IMR-90 (cell line): Measurements from ENCODE around the gene SENP5. TPM values are rescaled to one million over a fixed set of nuclear protein-coding genes. Genes with fewer than 3 reads are reported as not detected.
A peak's percentile ranks its signal among the peaks of the same experiment; 100 is the strongest.

Experiments used
- ATAC-seq: fragments of 200-7000 bp; cut with Tn5 transposase; 2 replicates; pipeline ENCODE4 v1.9.1; 2020; ENCODE audit warnings: low read depth, mild to moderate bottlenecking, moderate library complexity
- BruUV-seq: library from RNA; stranded (reverse); fragments of 400-500 nt; replicated peaks from 2 replicates; lab custom pipeline; 2021; lab: Mats Ljungman, UMichigan
- CTCF ChIA-PET: fragments of 300-600 bp; formaldehyde crosslinking; extraction: SDS; loops from one replicate; lab custom pipeline; 2021; ENCODE audit warnings: antibody characterized with exemption; lab: Yijun Ruan, JAX
- POLR2A ChIA-PET: fragments of 300-600 bp; sonication (Branson Sonifier 250); formaldehyde crosslinking; loops from one replicate; lab custom pipeline; 2022; ENCODE audit warnings: antibody characterized with exemption; ENCODE audit not compliant: unreplicated experiment; lab: Charles Lee
- DNase-seq: peaks from one replicate; pipeline ENCODE4 v3.0.0; 2013
- H2AFZ ChIP-seq: replicated peaks from 2 replicates; pipeline ENCODE3; 2013; ENCODE audit warnings: low read length, mild to moderate bottlenecking; ENCODE audit not compliant: poor library complexity
- H2AK5ac ChIP-seq: 2 replicates; pipeline ENCODE4 v1.6.1; 2013; ENCODE audit warnings: low read depth, low read length, inconsistent platforms
- H2AK9ac ChIP-seq: replicated peaks from 2 replicates; pipeline ENCODE3; 2013; ENCODE audit warnings: mild to moderate bottlenecking, low read depth, low read length, moderate library complexity; ENCODE audit not compliant: poor library complexity
- H2BK120ac ChIP-seq: 2 replicates; pipeline ENCODE4 v1.6.1; 2013; ENCODE audit warnings: low read depth, low read length, inconsistent platforms
- H2BK15ac ChIP-seq: 3 replicates; pipeline ENCODE4 v1.6.1; 2013; ENCODE audit warnings: low read depth, low read length, inconsistent platforms
- H2BK20ac ChIP-seq: 2 replicates; pipeline ENCODE4 v1.6.1; 2013; ENCODE audit warnings: low read depth, mild to moderate bottlenecking, inconsistent platforms, low read length, moderate library complexity
- H2BK5ac ChIP-seq: 2 replicates; pipeline ENCODE4 v1.6.1; 2013; ENCODE audit warnings: mild to moderate bottlenecking, low read depth, low read length, inconsistent platforms; ENCODE audit not compliant: poor library complexity, severe bottlenecking
- H3K14ac ChIP-seq: replicated peaks from 2 replicates; pipeline ENCODE4 v1.6.1; 2013; ENCODE audit warnings: low read depth, low read length, inconsistent platforms
- H3K18ac ChIP-seq: 2 replicates; pipeline ENCODE4 v1.6.1; 2013; ENCODE audit warnings: low read depth, low read length, control low read depth
- H3K23ac ChIP-seq: 2 replicates; pipeline ENCODE4 v1.6.1; 2013; ENCODE audit warnings: low read depth, low read length, inconsistent platforms
- H3K27ac ChIP-seq: 2 replicates; pipeline ENCODE4 v1.5.1; 2013; ENCODE audit warnings: mild to moderate bottlenecking, control low read depth, low read length; ENCODE audit not compliant: insufficient read depth
- H3K27me3 ChIP-seq: 2 replicates; pipeline ENCODE4 v1.6.1; 2013; ENCODE audit warnings: low read length; ENCODE audit not compliant: control insufficient read depth, insufficient read depth
- H3K36me3 ChIP-seq: 2 replicates; pipeline ENCODE4 v1.6.1; 2013; ENCODE audit warnings: low read length, mixed read lengths; ENCODE audit not compliant: control insufficient read depth, insufficient read depth
- H3K4ac ChIP-seq: 2 replicates; pipeline ENCODE4 v1.6.1; 2013; ENCODE audit warnings: low read depth, low read length, inconsistent platforms
- H3K4me1 ChIP-seq: 2 replicates; pipeline ENCODE4 v1.6.1; 2013; ENCODE audit warnings: low read length, mixed read lengths; ENCODE audit not compliant: control insufficient read depth, insufficient read depth
- H3K4me2 ChIP-seq: 2 replicates; pipeline ENCODE4 v1.6.1; 2013; ENCODE audit warnings: low read depth, mild to moderate bottlenecking, control low read depth, low read length, moderate library complexity
- H3K4me3 ChIP-seq: 2 replicates; pipeline ENCODE4 v1.5.1; 2013; ENCODE audit warnings: low read depth, mild to moderate bottlenecking, control low read depth, low read length, moderate library complexity; ENCODE audit not compliant: insufficient read depth
- H3K56ac ChIP-seq: 2 replicates; pipeline ENCODE4 v1.6.1; 2013; ENCODE audit warnings: low read length, inconsistent platforms; ENCODE audit not compliant: insufficient read depth; ENCODE audit errors: extremely low read depth
- H3K79me1 ChIP-seq, 2 experiments: 2 replicates each; pipeline ENCODE4 v1.6.1; 2013; ENCODE audit warnings: low read length in 2 of 2, inconsistent platforms in 1 of 2, low read depth in 1 of 2
- H3K9ac ChIP-seq: 2 replicates; pipeline ENCODE4 v1.6.1; 2013; ENCODE audit warnings: low read depth, low read length, control low read depth
- H3K9me1 ChIP-seq: 2 replicates; pipeline ENCODE4 v1.6.1; 2013; ENCODE audit warnings: low read length, inconsistent platforms; ENCODE audit not compliant: insufficient read depth
- H3K9me3 ChIP-seq: 2 replicates; pipeline ENCODE4 v1.6.1; 2013; ENCODE audit warnings: low read length; ENCODE audit not compliant: control insufficient read depth, insufficient read depth
- H4K20me1 ChIP-seq: 2 replicates; pipeline ENCODE4 v1.6.1; 2013; ENCODE audit warnings: low read length, inconsistent platforms; ENCODE audit not compliant: insufficient read depth
- H4K5ac ChIP-seq: 2 replicates; pipeline ENCODE4 v1.6.1; 2013; ENCODE audit warnings: mild to moderate bottlenecking, low read depth, low read length, control low read depth
- H4K8ac ChIP-seq, 2 experiments: 2 replicates each; pipeline ENCODE4 v1.6.1; 2013; ENCODE audit warnings: low read depth in 2 of 2, low read length in 2 of 2, control low read depth in 1 of 2, inconsistent platforms in 1 of 2
- H4K91ac ChIP-seq: 2 replicates; pipeline ENCODE4 v1.6.1; 2013; ENCODE audit warnings: low read depth, low read length, inconsistent platforms; ENCODE audit not compliant: insufficient read depth
- BHLHE40 ChIP-seq: fragments of 150-350 bp; IDR thresholded peaks from 2 replicates; pipeline ENCODE4 v1.6.1; 2016; ENCODE audit warnings: mild to moderate bottlenecking, low read depth, low read length
- CHD1 ChIP-seq: IDR thresholded peaks from 2 replicates; pipeline ENCODE4 v1.6.1; 2012; ENCODE audit warnings: low read depth, low read length, improper control_type of control experiment
- ELK1 ChIP-seq: fragments of 150-350 bp; IDR thresholded peaks from 2 replicates; pipeline ENCODE4 v1.6.1; 2016; ENCODE audit warnings: low read depth, mild to moderate bottlenecking, low read length, moderate library complexity, borderline replicate concordance
- FOS ChIP-seq: fragments of 150-350 bp; IDR thresholded peaks from 2 replicates; pipeline ENCODE4 v1.6.1; 2016; ENCODE audit warnings: low read depth, low read length
- MAFK ChIP-seq: IDR thresholded peaks from 2 replicates; pipeline ENCODE4 v1.6.1; 2012; ENCODE audit warnings: low read depth, low read length, improper control_type of control experiment
- MAZ ChIP-seq: IDR thresholded peaks from 2 replicates; pipeline ENCODE4 v1.6.1; 2012; ENCODE audit warnings: low read depth, mild to moderate bottlenecking, low read length, improper control_type of control experiment, moderate library complexity, borderline replicate concordance
- MXI1 ChIP-seq: IDR thresholded peaks from 2 replicates; pipeline ENCODE4 v1.6.1; 2012; ENCODE audit warnings: low read depth, mild to moderate bottlenecking, low read length, moderate library complexity, borderline replicate concordance
- NFE2L2 ChIP-seq: fragments of 150-350 bp; IDR thresholded peaks from 2 replicates; pipeline ENCODE4 v1.6.1; 2016; ENCODE audit warnings: low read depth, mild to moderate bottlenecking, low read length
- POLR2A ChIP-seq: IDR thresholded peaks from 2 replicates; pipeline ENCODE4 v1.6.1; 2012; ENCODE audit warnings: mild to moderate bottlenecking, low read depth, low read length
- RAD21 ChIP-seq: IDR thresholded peaks from 2 replicates; pipeline ENCODE4 v1.6.1; 2012; ENCODE audit warnings: low read length, improper control_type of control experiment
- RCOR1 ChIP-seq: IDR thresholded peaks from 2 replicates; pipeline ENCODE4 v1.6.1; 2012; ENCODE audit warnings: mild to moderate bottlenecking, low read length, improper control_type of control experiment; ENCODE audit not compliant: insufficient replicate concordance
- RFX5 ChIP-seq: IDR thresholded peaks from 2 replicates; pipeline ENCODE4 v1.8.0; 2012; ENCODE audit warnings: low read depth, mild to moderate bottlenecking, low read length, moderate library complexity
- SMC3 ChIP-seq: fragments of 150-350 bp; IDR thresholded peaks from 2 replicates; pipeline ENCODE4 v1.6.1; 2016; ENCODE audit warnings: low read depth, mild to moderate bottlenecking, antibody characterized with exemption, low read length, moderate library complexity
- WGBS, 2 experiments: methylation state at CpG; one replicate each; pipeline versions ENCODE4 v1.1.5 to v1.1.7; 2013; ENCODE audit warnings: missing lambda C conversion rate in 2 of 2; ENCODE audit not compliant: insufficient read length in 1 of 2; ENCODE audit errors: extremely low coverage in 2 of 2; 5-methylcytosine and 5-hydroxymethylcytosine counted together
- dilution Hi-C: fragments of 300-500 bp; cut with HindIII; formaldehyde crosslinking; loops from one replicate; pipeline ENCODE4 v1.14.3; 2018; ENCODE audit warnings: low sequenced_read_pairs; ENCODE audit not compliant: unreplicated experiment
- in situ Hi-C: fragments of 300-500 bp; cut with MboI; formaldehyde crosslinking; loops from 3 replicates; pipeline ENCODE4 v1.14.3; 2019; ENCODE audit warnings: low sequenced_read_pairs, inconsistent platforms, mixed read lengths
- intact Hi-C: fragments of 100-400 bp; cut with micrococcal nuclease; formaldehyde crosslinking; loops from 2 replicates; pipeline ENCODE4 v1.10.0; 2022
- polyA plus RNA-seq, 3 experiments: library from polyadenylated mRNA; depleted of rRNA; stranded (reverse); fragments of >200 nt; gene quantifications; 2 replicates each; pipeline ENCODE4 v1.2.3, GENCODE V29; 2012; ENCODE audit warnings: low replicate concordance in 1 of 3
- total RNA-seq: library from RNA; depleted of rRNA; stranded (reverse); fragments of >200 nt; gene quantifications from 2 replicates; pipeline ENCODE4 v1.2.3, GENCODE V29; 2012
- TF ChIP-seq, protein P1 (sequence below): fragments of 150-350 bp; IDR thresholded peaks from 2 replicates; pipeline ENCODE4 v1.6.1; 2017; ENCODE audit warnings: mild to moderate bottlenecking, antibody characterized with exemption, low read length, low read depth
- TF ChIP-seq, protein P2 (sequence below): conservative IDR thresholded peaks from 2 replicates; pipeline ENCODE4 v1.5.1; 2012; ENCODE audit warnings: mild to moderate bottlenecking, low read depth, low read length, improper control_type of control experiment

Gene SENP5
- total and polyA plus RNA-seq, 2 of the 4 experiments (the other 2 are of a cell fraction) = 7.4 to 44.4 TPM

DNA sequence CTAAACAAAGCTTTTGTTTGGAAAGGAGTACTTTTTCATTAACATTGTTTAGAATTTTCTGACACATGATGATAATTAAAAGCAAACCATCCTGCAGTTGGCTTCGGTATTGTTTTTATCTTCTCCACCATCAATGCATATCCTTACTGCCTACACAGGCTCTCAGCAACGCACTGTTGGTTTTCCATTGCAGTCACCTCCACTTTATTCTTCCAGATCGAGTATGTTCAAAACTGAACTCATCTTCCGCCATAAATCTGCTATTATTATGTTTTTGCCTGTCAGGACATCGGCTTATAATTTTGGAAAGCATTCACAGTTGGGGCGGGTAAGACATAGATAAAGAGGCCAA lies 589 bp upstream of the SENP5 start:
- WGBS, 2 experiments = no CpG with 5 or more reads among the region's 6 CpGs
- dilution Hi-C loops (no loop called here), in situ Hi-C loops (no loop called here), intact Hi-C loops (loop anchor here (1.0 to 5.0 kb wide), 2 partner anchors 8 to 75 kb away; partner anchors contain the start of gene NCBP2)
- peak overlapping the region; percentile 77; the same call in 1 of the 2 replicates for H4K91ac ChIP-seq
- H3K9me1 ChIP-seq = 0 out of 2 replicates have a peak, but pooled peaks cover 3% of the 10 kb centered on the region
- H4K5ac ChIP-seq = peak overlapping the region; percentile 91
- no peak overlapping the region; the same call in 1 of the 2 replicates for H2AK5ac ChIP-seq
- peak overlapping the region; percentile 92 for H3K4me2 ChIP-seq
- H3K4me1 ChIP-seq = peaks cover 4% of the 10 kb centered on the region
- peak overlapping the region; percentile 85 for H2BK5ac ChIP-seq
- peaks cover 3 to 26% of the 10 kb centered on the region in 2 experiments; a peak in 3 of 4 replicates for H3K79me1 ChIP-seq
- peak overlapping the region; percentile 95 for H3K9ac ChIP-seq
- peak overlapping the region; percentile 88 for H3K4ac ChIP-seq
- TF ChIP-seq MXI1 (no peak), RAD21 (no peak), SMC3 (no peak), MAFK (no peak), FOS (no peak), NFE2L2 (no peak), CHD1 (no peak), ELK1 (no peak), RCOR1 (no peak), BHLHE40 (no peak), POLR2A (no peak), MAZ (no peak), RFX5 (no peak)
- TF ChIP-seq, protein P1, sequence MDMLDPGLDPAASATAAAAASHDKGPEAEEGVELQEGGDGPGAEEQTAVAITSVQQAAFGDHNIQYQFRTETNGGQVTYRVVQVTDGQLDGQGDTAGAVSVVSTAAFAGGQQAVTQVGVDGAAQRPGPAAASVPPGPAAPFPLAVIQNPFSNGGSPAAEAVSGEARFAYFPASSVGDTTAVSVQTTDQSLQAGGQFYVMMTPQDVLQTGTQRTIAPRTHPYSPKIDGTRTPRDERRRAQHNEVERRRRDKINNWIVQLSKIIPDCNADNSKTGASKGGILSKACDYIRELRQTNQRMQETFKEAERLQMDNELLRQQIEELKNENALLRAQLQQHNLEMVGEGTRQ = no peak
- TF ChIP-seq, protein P2, sequence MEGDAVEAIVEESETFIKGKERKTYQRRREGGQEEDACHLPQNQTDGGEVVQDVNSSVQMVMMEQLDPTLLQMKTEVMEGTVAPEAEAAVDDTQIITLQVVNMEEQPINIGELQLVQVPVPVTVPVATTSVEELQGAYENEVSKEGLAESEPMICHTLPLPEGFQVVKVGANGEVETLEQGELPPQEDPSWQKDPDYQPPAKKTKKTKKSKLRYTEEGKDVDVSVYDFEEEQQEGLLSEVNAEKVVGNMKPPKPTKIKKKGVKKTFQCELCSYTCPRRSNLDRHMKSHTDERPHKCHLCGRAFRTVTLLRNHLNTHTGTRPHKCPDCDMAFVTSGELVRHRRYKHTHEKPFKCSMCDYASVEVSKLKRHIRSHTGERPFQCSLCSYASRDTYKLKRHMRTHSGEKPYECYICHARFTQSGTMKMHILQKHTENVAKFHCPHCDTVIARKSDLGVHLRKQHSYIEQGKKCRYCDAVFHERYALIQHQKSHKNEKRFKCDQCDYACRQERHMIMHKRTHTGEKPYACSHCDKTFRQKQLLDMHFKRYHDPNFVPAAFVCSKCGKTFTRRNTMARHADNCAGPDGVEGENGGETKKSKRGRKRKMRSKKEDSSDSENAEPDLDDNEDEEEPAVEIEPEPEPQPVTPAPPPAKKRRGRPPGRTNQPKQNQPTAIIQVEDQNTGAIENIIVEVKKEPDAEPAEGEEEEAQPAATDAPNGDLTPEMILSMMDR = no peak
- DNase-seq (no peak), ATAC-seq (no peak)
- peaks cover 35% of the 10 kb centered on the region for H4K20me1 ChIP-seq
- peak overlapping the region; percentile 83 for H3K56ac ChIP-seq
- no peaks in the 10 kb centered on the region for H3K9me3 ChIP-seq
- H3K27ac ChIP-seq = peak overlapping the region; percentile 96; the same call in 1 of the 2 replicates
- no peak overlapping the region for H2BK120ac ChIP-seq
- peak overlapping the region; percentile 96 for H3K14ac ChIP-seq
- peak overlapping the region; percentile 99 to 100 for H4K8ac ChIP-seq
- no peaks in the 10 kb centered on the region for H3K36me3 ChIP-seq
- H2BK15ac ChIP-seq = no peak overlapping the region
- peak overlapping the region; percentile 92 for H3K4me3 ChIP-seq
- ChIA-PET CTCF (no interaction called here), POLR2A (no interaction called here)
- TSS peak; percentile 84 for BruUV-seq
- H3K23ac ChIP-seq = peak overlapping the region; percentile 88; the same call in 1 of the 2 replicates
- H2BK20ac ChIP-seq = no peak overlapping the region
- H2AFZ ChIP-seq = peak overlapping the region; percentile 93
- H2AK9ac ChIP-seq = peak overlapping the region; percentile 37
- H3K18ac ChIP-seq = peak overlapping the region; percentile 70
- no peaks in the 10 kb centered on the region for H3K27me3 ChIP-seq
